Kidney epithelial cell (primary cell): Measurements from ENCODE around the gene FOXRED1. TPM values are rescaled to one million over a fixed set of nuclear protein-coding genes. Genes with fewer than 3 reads are reported as not detected.

Experiments used
- DNase-seq: peaks from one replicate; pipeline ENCODE4 v3.0.0-alpha.2; 2010; ENCODE audit warnings: low read depth
- H3K27me3 ChIP-seq: 2 replicates; pipeline ENCODE4 v1.6.0; 2011; ENCODE audit warnings: low read length; ENCODE audit not compliant: control insufficient read depth, insufficient read depth
- H3K36me3 ChIP-seq: 2 replicates; pipeline ENCODE4 v1.5.1; 2011; ENCODE audit warnings: low read length; ENCODE audit not compliant: control insufficient read depth, insufficient read depth
- H3K4me3 ChIP-seq: 2 replicates; pipeline ENCODE4 v1.5.1; 2011; ENCODE audit warnings: low read depth, mild to moderate bottlenecking, control low read depth, low read length
- CTCF ChIP-seq: IDR thresholded peaks from 2 replicates; pipeline ENCODE4 v1.5.1; 2011; ENCODE audit warnings: mild to moderate bottlenecking, moderate library complexity, low read length, control low read depth, inconsistent platforms; ENCODE audit not compliant: insufficient read depth, poor library complexity, severe bottlenecking
- total RNA-seq: library from RNA; depleted of rRNA; stranded (reverse); fragments of >200 nt; gene quantifications from 2 replicates; pipeline ENCODE4 v1.2.3, GENCODE V29; 2015

Gene FOXRED1
- total RNA-seq, 1 donor from 2014 or later: 27.4 TPM

- H3K36me3 ChIP-seq: peaks cover 11% of the 10 kb centered on the region
- no peaks in the 10 kb centered on the region for H3K27me3 ChIP-seq
- DNase-seq: no peak
- H3K4me3 ChIP-seq: no peak overlapping the region
- TF ChIP-seq CTCF: no peak
These were observed 6.7 kb upstream of the FOXRED1 start for GRCh38 chr11:126262216-126262615.

- no peak for DNase-seq
- no peak overlapping the region for H3K4me3 ChIP-seq
- no peaks in the 10 kb centered on the region for H3K27me3 ChIP-seq
- no peak for TF ChIP-seq CTCF
- H3K36me3 ChIP-seq: peaks cover 11% of the 10 kb centered on the region
These were observed 5.5 kb upstream of the FOXRED1 start for GRCh38 chr11:126263489-126263888.

- TF ChIP-seq CTCF: no peak
- Histone ChIP-seq H3K36me3 (peaks cover 11% of the 10 kb centered on the region), H3K27me3 (no peaks in the 10 kb centered on the region), H3K4me3 (no peak overlapping the region)
- no peak for DNase-seq
These were observed 3.1 kb upstream of the FOXRED1 start for GRCh38 chr11:126265811-126266210.

- DNase-seq: no peak
- TF ChIP-seq CTCF: no peak
- peaks cover 11% of the 10 kb centered on the region for H3K36me3 ChIP-seq
- H3K27me3 ChIP-seq: no peaks in the 10 kb centered on the region
- H3K4me3 ChIP-seq: peak overlapping the region; percentile 90
These were observed 1.3 kb upstream of the FOXRED1 start for GRCh38 chr11:126267650-126268049.

- peaks cover 11% of the 10 kb centered on the region for H3K36me3 ChIP-seq
- peak overlapping the region; percentile 90 for H3K4me3 ChIP-seq
- DNase-seq: no peak
- no peaks in the 10 kb centered on the region for H3K27me3 ChIP-seq
- no peak for TF ChIP-seq CTCF
These were observed 620 bp upstream of the FOXRED1 start for GRCh38 chr11:126268361-126268707.

GRCh38 chr11:126277322-126277721 is 8.4 kb downstream of the FOXRED1 start:
- H3K27me3 ChIP-seq: no peaks in the 10 kb centered on the region
- no peak overlapping the region for H3K4me3 ChIP-seq
- no peaks in the 10 kb centered on the region for H3K36me3 ChIP-seq
- no peak for DNase-seq
- TF ChIP-seq CTCF: no peak
